K562 (cell line): ENCODE results near the gene FBLIM1. TPM values are rescaled to one million over a fixed set of nuclear protein-coding genes. Genes with fewer than 3 reads are reported as not detected.

Experiments
- ATAC-seq: fragments of 200-7000 bp; cut with Tn5 transposase; 3 replicates; pipeline ENCODE4 v1.9.1; 2020; ENCODE audit warnings: moderate library complexity
- BruUV-seq: library from RNA; stranded (reverse); fragments of 400-500 nt; replicated peaks from 2 replicates; lab custom pipeline; 2021; lab: Mats Ljungman, UMichigan
- CTCF ChIA-PET: fragments of 300-600 bp; formaldehyde crosslinking; extraction: SDS; loops from one replicate; lab custom pipeline; 2021; ENCODE audit warnings: low intra/inter-chr PET ratio; lab: Yijun Ruan, JAX
- POLR2A ChIA-PET: fragments of 300-600, 350-650 bp; sonication (Branson Sonifier 250); formaldehyde crosslinking; extraction: SDS; loops from one replicate; lab custom pipeline; 2021; ENCODE audit warnings: antibody characterized with exemption, inconsistent platforms; lab: Yijun Ruan, JAX
- DNase-seq, 4 experiments: peaks; one replicate each; pipeline versions ENCODE4 v3.0.0 to v3.0.0-alpha.2; 2011 to 2018; ENCODE audit warnings: low spot score in 3 of 4, mixed read lengths in 3 of 4; ENCODE audit errors: extremely low read depth in 1 of 4
- FAIRE-seq: peaks from 2 replicates; lab custom pipeline; 2011; peaks lifted over from hg19 to GRCh38; lab: Jason Lieb, UNC
- H2AFZ ChIP-seq: 2 replicates; pipeline ENCODE4 v1.6.0; 2011; ENCODE audit warnings: low read depth, low read length, control low read depth, inconsistent platforms
- H3K27ac ChIP-seq: fragments of 200-600 bp; 3 replicates; pipeline ENCODE4 v1.8.0; 2011; ENCODE audit warnings: low read depth, mild to moderate bottlenecking, control low read depth, inconsistent platforms, low read length, moderate library complexity, mixed read lengths; ENCODE audit errors: extremely low read depth
- H3K27me3 ChIP-seq, 2 experiments: fragments of 300-600 bp in 1 of 2; 2 replicates in 1 of 2; 3 replicates in 1 of 2; pipeline versions ENCODE4 v1.6.0 to v1.8.0; 2011; ENCODE audit warnings: inconsistent platforms in 2 of 2, low read length in 2 of 2, mild to moderate bottlenecking in 1 of 2, mixed read lengths in 1 of 2, moderate library complexity in 1 of 2; ENCODE audit not compliant: control insufficient read depth in 2 of 2, insufficient read depth in 2 of 2
- H3K36me3 ChIP-seq: fragments of 300-600 bp; 3 replicates; pipeline ENCODE4 v1.8.0; 2011; ENCODE audit warnings: mild to moderate bottlenecking, low read length, inconsistent platforms; ENCODE audit not compliant: control insufficient read depth, insufficient read depth
- H3K4me1 ChIP-seq, 2 experiments: fragments of 200-600 bp in 1 of 2; replicated peaks in 1 of 2; 2 replicates in 1 of 2; 3 replicates in 1 of 2; pipeline versions ENCODE4 v1.5.1 to v1.8.0; 2011; ENCODE audit warnings: inconsistent platforms in 2 of 2, low read length in 2 of 2, mild to moderate bottlenecking in 1 of 2, mixed read lengths in 1 of 2, moderate library complexity in 1 of 2; ENCODE audit not compliant: control insufficient read depth in 2 of 2, insufficient read depth in 2 of 2
- H3K4me2 ChIP-seq: 2 replicates; pipeline ENCODE4 v1.6.1; 2011; ENCODE audit warnings: low read length, control low read depth, inconsistent platforms, mixed read lengths; ENCODE audit not compliant: insufficient read depth
- H3K4me3 ChIP-seq: fragments of 200-600 bp; sonication (generic), shearing (Covaris generic); 2 replicates; pipeline ENCODE4 v1.5.1; 2016; ENCODE audit warnings: control low read depth, inconsistent platforms
- H3K79me2 ChIP-seq: fragments of 200-600 bp; 3 replicates; pipeline ENCODE4 v1.8.0; 2011; ENCODE audit warnings: low read length, inconsistent platforms; ENCODE audit not compliant: control insufficient read depth, insufficient read depth
- H3K9ac ChIP-seq, 2 experiments: 2 replicates each; pipeline versions ENCODE4 v1.6.0 to v1.6.1; 2011; ENCODE audit warnings: low read depth in 2 of 2, low read length in 2 of 2, control low read depth in 1 of 2, inconsistent platforms in 1 of 2, mild to moderate bottlenecking in 1 of 2, mixed read lengths in 1 of 2; ENCODE audit not compliant: insufficient read depth in 1 of 2
- H3K9me1 ChIP-seq: one replicate; pipeline ENCODE4 v1.6.0; 2011; ENCODE audit warnings: inconsistent platforms, mild to moderate bottlenecking, low read length, moderate library complexity; ENCODE audit not compliant: control insufficient read depth, insufficient read depth
- H3K9me3 ChIP-seq: replicated peaks from 2 replicates; pipeline ENCODE4 v1.5.1; 2011; ENCODE audit warnings: low read depth, low read length, inconsistent platforms; ENCODE audit not compliant: control insufficient read depth, insufficient read depth
- H4K20me1 ChIP-seq: replicated peaks from 2 replicates; pipeline ENCODE4 v1.6.1; 2011; ENCODE audit warnings: low read length, inconsistent platforms, mixed read lengths; ENCODE audit not compliant: control insufficient read depth, insufficient read depth
- CBFB ChIP-seq: sonication (generic); formaldehyde crosslinking; IDR thresholded peaks from 2 replicates; pipeline ENCODE4 v1.4.0; 2020; ENCODE audit warnings: mild to moderate bottlenecking, missing genetic modification reagents
- CCAR2 ChIP-seq: fragments of 200-400 bp; formaldehyde crosslinking; IDR thresholded peaks from 2 replicates; pipeline ENCODE4 v1.6.1; 2017; ENCODE audit warnings: mild to moderate bottlenecking, low read depth, low read length
- LCOR ChIP-seq: sonication (generic); formaldehyde crosslinking; IDR thresholded peaks from 2 replicates; pipeline ENCODE4 v1.8.0; 2022; ENCODE audit warnings: mild to moderate bottlenecking, missing genetic modification reagents
- RHOXF2B ChIP-seq: fragments of 250-450 bp; sonication (Bioruptor Pico); conservative IDR thresholded peaks from 2 replicates; pipeline ENCODE4 v1.5.1; 2021
- WGBS: fragments of 100-300 bp; shearing (Covaris generic); methylation state at CpG from one replicate; pipeline ENCODE4 v1.1.6; 2016; ENCODE audit warnings: low coverage, mixed read lengths; ENCODE audit not compliant: insufficient coverage; ENCODE audit errors: missing lambda C conversion rate; 5-methylcytosine and 5-hydroxymethylcytosine counted together
- in situ Hi-C: fragments of 300-500 bp; cut with MboI; formaldehyde crosslinking; loops from 4 replicates; pipeline ENCODE4 v1.15.0; 2018; ENCODE audit warnings: inconsistent platforms, mixed read lengths
- intact Hi-C: fragments of 100-400 bp; cut with micrococcal nuclease; formaldehyde crosslinking; loops from 2 replicates; pipeline ENCODE4 v1.14.2; 2022
- polyA plus RNA-seq, 8 experiments: library from polyadenylated mRNA; depleted of rRNA in 4 of 8; stranded (reverse) in 5 of 8; unstranded in 3 of 8; fragments of >200 nt; fragmentation: Nextera tagmentation in 2 of 8; fragmentation: Illumina TruSeq in 1 of 8; extraction: Ambion mirVana in 2 of 8; extraction: Trizol in 1 of 8; gene quantifications; 2 replicates each; pipeline versions ENCODE4 v1.2.1 to v1.2.3, GENCODE V29; 2011 to 2014; ENCODE audit warnings: inconsistent platforms in 1 of 8, missing spikeins in 1 of 8
- total RNA-seq, 7 experiments: library from RNA; depleted of rRNA in 6 of 7; stranded (reverse); fragments of >200 nt in 6 of 7; fragmentation: Illumina TruSeq in 2 of 7; extraction: Trizol in 2 of 7; gene quantifications; 2 replicates each; pipeline versions ENCODE4 v1.2.1 to v1.2.3, GENCODE V29; 2011 to 2021; ENCODE audit warnings: low replicate concordance in 1 of 7
- TF ChIP-seq, protein P1 (sequence below), 2 experiments: fragments of 250-450 bp in 1 of 2; fragments of 450-650 bp in 1 of 2; sonication (Bioruptor Pico) in 1 of 2; IDR thresholded peaks; 2 replicates each; pipeline versions ENCODE4 v1.6.1 to v1.8.0; 2016 to 2021; ENCODE audit warnings: mild to moderate bottlenecking in 2 of 2, moderate library complexity in 2 of 2, missing compliant biosample characterization in 1 of 2, missing genetic modification characterization in 1 of 2
- TF ChIP-seq, protein P2 (sequence below): sonication (generic); formaldehyde crosslinking; IDR thresholded peaks from 2 replicates; pipeline ENCODE4 v1.8.0; 2022; ENCODE audit warnings: mild to moderate bottlenecking, missing genetic modification reagents
- TF ChIP-seq, protein P3 (sequence below), 2 experiments: IDR thresholded peaks; 2 replicates each; pipeline ENCODE4 v1.6.1; 2012; ENCODE audit warnings: improper control_type of control experiment in 2 of 2, low read depth in 2 of 2, low read length in 2 of 2, borderline replicate concordance in 1 of 2
- TF ChIP-seq, protein P4 (sequence below): fragments of 250-450 bp; sonication (Bioruptor Pico); IDR thresholded peaks from 2 replicates; pipeline ENCODE4 v1.4.0; 2020; ENCODE audit warnings: mild to moderate bottlenecking

Gene FBLIM1
- total and polyA plus RNA-seq, 9 of the 15 experiments (the other 6 are each of a cell fraction or from before 2014, with no cell fraction given) = 0.14 to 0.24 TPM; not detected in 7

DNA sequence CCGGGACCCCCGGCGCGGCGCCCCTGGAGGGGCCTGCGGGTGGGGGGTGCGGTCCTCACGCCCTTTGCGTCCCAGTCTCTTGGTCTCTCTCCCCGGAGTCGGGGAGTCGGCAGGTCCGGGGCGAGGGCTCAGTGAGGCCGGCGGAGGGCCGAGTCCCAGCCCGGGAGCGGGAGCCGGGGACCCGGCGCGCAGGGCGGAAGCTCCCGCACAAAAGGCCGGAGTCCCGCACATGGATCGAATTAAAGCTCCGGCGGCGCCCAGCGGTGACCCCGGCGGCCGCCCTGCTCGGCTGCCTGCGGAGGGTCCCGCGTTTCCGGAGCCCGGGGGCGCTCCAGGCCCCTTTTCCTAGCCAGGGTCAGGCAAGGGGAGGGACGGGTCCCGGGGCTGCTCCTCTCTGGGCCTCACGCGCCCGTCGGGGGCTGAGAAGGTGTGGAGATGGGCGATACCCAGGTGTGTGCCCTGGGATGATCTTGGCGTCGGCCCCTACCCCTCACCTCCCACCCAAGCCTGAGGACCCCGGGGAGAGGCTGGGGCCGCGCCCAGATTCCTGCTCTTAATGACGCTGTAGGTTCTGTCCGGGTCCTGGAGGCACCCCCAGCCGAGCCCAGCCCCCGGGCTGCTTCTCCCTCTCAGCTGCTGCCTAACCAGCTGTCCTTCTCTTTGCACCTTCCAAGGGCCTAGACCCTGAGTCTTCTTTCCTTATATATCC, 512 bp downstream of the FBLIM1 start:
- 27% methylated on average over 40 of the region's 58 CpGs for WGBS
- ChIA-PET CTCF (no interaction called here), POLR2A (interaction anchor here (0.7 kb wide), 1 partner anchor 20 kb away, joined by 3 read pairs; no protein-coding TSS in a partner anchor)
- intact Hi-C loops = no loop called here
- H3K4me2 ChIP-seq = no peak overlapping the region
- no peaks in the 10 kb centered on the region for H3K79me2 ChIP-seq
- H3K9me1 ChIP-seq = no peaks in the 10 kb centered on the region
- peaks cover 9% of the 10 kb centered on the region for H4K20me1 ChIP-seq
- H2AFZ ChIP-seq = no peak overlapping the region
- H3K9ac ChIP-seq = 0 out of 4 replicates have a peak overlapping the region, but pooled peaks of 1 of the 2 experiments have one; percentile 1
- H3K27ac ChIP-seq = no peak overlapping the region
- BruUV-seq = no TSS peak
- H3K4me3 ChIP-seq = no peak overlapping the region
- FAIRE-seq (no peak), DNase-seq (peak in 1 of 4 experiments; percentile 41), ATAC-seq (peak; percentile 10; the same call in 2 of the 3 replicates)
- no peaks in the 10 kb centered on the region for H3K36me3 ChIP-seq
- peaks cover 26 to 60% of the 10 kb centered on the region in 2 experiments; a peak in 4 of 5 replicates for H3K27me3 ChIP-seq
- TF ChIP-seq RHOXF2B (CRISPR knock-in tag) = no peak
- TF ChIP-seq CCAR2 = no peak
- no peak for TF ChIP-seq LCOR (CRISPR knock-in tag)
- TF ChIP-seq, protein P1, sequence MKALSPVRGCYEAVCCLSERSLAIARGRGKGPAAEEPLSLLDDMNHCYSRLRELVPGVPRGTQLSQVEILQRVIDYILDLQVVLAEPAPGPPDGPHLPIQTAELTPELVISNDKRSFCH (CRISPR knock-in tag; IDR thresholded peaks at IDR 0.05) = no peak
- TF ChIP-seq, protein P1 (tag; IDR thresholded peaks at IDR 0.05) = no peak
- TF ChIP-seq, protein P2, sequence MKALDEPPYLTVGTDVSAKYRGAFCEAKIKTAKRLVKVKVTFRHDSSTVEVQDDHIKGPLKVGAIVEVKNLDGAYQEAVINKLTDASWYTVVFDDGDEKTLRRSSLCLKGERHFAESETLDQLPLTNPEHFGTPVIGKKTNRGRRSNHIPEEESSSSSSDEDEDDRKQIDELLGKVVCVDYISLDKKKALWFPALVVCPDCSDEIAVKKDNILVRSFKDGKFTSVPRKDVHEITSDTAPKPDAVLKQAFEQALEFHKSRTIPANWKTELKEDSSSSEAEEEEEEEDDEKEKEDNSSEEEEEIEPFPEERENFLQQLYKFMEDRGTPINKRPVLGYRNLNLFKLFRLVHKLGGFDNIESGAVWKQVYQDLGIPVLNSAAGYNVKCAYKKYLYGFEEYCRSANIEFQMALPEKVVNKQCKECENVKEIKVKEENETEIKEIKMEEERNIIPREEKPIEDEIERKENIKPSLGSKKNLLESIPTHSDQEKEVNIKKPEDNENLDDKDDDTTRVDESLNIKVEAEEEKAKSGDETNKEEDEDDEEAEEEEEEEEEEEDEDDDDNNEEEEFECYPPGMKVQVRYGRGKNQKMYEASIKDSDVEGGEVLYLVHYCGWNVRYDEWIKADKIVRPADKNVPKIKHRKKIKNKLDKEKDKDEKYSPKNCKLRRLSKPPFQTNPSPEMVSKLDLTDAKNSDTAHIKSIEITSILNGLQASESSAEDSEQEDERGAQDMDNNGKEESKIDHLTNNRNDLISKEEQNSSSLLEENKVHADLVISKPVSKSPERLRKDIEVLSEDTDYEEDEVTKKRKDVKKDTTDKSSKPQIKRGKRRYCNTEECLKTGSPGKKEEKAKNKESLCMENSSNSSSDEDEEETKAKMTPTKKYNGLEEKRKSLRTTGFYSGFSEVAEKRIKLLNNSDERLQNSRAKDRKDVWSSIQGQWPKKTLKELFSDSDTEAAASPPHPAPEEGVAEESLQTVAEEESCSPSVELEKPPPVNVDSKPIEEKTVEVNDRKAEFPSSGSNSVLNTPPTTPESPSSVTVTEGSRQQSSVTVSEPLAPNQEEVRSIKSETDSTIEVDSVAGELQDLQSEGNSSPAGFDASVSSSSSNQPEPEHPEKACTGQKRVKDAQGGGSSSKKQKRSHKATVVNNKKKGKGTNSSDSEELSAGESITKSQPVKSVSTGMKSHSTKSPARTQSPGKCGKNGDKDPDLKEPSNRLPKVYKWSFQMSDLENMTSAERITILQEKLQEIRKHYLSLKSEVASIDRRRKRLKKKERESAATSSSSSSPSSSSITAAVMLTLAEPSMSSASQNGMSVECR (CRISPR knock-in tag) = no peak
- TF ChIP-seq, protein P3, sequence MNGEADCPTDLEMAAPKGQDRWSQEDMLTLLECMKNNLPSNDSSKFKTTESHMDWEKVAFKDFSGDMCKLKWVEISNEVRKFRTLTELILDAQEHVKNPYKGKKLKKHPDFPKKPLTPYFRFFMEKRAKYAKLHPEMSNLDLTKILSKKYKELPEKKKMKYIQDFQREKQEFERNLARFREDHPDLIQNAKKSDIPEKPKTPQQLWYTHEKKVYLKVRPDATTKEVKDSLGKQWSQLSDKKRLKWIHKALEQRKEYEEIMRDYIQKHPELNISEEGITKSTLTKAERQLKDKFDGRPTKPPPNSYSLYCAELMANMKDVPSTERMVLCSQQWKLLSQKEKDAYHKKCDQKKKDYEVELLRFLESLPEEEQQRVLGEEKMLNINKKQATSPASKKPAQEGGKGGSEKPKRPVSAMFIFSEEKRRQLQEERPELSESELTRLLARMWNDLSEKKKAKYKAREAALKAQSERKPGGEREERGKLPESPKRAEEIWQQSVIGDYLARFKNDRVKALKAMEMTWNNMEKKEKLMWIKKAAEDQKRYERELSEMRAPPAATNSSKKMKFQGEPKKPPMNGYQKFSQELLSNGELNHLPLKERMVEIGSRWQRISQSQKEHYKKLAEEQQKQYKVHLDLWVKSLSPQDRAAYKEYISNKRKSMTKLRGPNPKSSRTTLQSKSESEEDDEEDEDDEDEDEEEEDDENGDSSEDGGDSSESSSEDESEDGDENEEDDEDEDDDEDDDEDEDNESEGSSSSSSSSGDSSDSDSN (IDR thresholded peaks at IDR 0.05; ENCODE audit: borderline replicate concordance in 1 of 2, low read depth in 2 of 2, low read length in 2 of 2) = peak in 1 of 2 experiments; percentile 82; a peak in 1 of 4 replicates
- TF ChIP-seq CBFB = no peak
- TF ChIP-seq, protein P4, sequence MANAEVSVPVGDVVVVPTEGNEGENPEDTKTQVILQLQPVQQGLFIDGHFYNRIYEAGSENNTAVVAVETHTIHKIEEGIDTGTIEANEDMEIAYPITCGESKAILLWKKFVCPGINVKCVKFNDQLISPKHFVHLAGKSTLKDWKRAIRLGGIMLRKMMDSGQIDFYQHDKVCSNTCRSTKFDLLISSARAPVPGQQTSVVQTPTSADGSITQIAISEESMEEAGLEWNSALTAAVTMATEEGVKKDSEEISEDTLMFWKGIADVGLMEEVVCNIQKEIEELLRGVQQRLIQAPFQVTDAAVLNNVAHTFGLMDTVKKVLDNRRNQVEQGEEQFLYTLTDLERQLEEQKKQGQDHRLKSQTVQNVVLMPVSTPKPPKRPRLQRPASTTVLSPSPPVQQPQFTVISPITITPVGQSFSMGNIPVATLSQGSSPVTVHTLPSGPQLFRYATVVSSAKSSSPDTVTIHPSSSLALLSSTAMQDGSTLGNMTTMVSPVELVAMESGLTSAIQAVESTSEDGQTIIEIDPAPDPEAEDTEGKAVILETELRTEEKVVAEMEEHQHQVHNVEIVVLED (CRISPR knock-in tag) = no peak
- peaks cover 15 to 37% of the 10 kb centered on the region in 2 experiments; a peak in 4 of 5 replicates for H3K4me1 ChIP-seq
- in situ Hi-C loops = no loop called here
- H3K9me3 ChIP-seq = no peaks in the 10 kb centered on the region
